HG03196 (cell line): Measurements from ENCODE around the gene STX1A.

Source experiments
- ATAC-seq: cut with Tn5 transposase; IDR thresholded peaks from one replicate; pipeline ENCODE4 v1.9.1; 2021; ENCODE audit not compliant: unreplicated experiment

STX1A gene

GRCh38 chr7:73718905-73719805 lies at the start of gene STX1A:
Gene STX1A, minus strand, starts transcription at chr7:73719669. Its CDS starts 38 bp downstream, at chr7:73719631.
- no peak for ATAC-seq

- no peak for ATAC-seq
Observed at GRCh38 chr7:73768641-73769480, 49.4 kb upstream of the STX1A start.

GRCh38 chr7:73766556-73767229 lies 47.2 kb upstream of the STX1A start:
- no peak for ATAC-seq

GRCh38 chr7:73762659-73762999 lies 43.2 kb upstream of the STX1A start:
- no peak for ATAC-seq

GRCh38 chr7:73761854-73762658 lies 42.6 kb upstream of the STX1A start:
- no peak for ATAC-seq

- ATAC-seq = no peak
Observed at GRCh38 chr7:73758581-73759138, 39.2 kb upstream of the STX1A start.

- ATAC-seq = no peak
Observed at GRCh38 chr7:73749931-73750776, 30.7 kb upstream of the STX1A start.

- no peak for ATAC-seq
Observed at GRCh38 chr7:73746378-73746777, 26.9 kb upstream of the STX1A start.

GRCh38 chr7:73742753-73743641 lies 23.5 kb upstream of the STX1A start:
- ATAC-seq = no peak

- no peak for ATAC-seq
Observed at GRCh38 chr7:73742338-73742752, 22.9 kb upstream of the STX1A start.

- no peak for ATAC-seq
Observed at GRCh38 chr7:73741600-73741999, 22.1 kb upstream of the STX1A start.

GRCh38 chr7:73740771-73741170 lies 21.3 kb upstream of the STX1A start:
- ATAC-seq = no peak

- ATAC-seq = no peak
Observed at GRCh38 chr7:73740212-73740611, 20.7 kb upstream of the STX1A start.

- no peak for ATAC-seq
Observed at GRCh38 chr7:73739387-73739767, 19.9 kb upstream of the STX1A start.

- ATAC-seq = peak; percentile 81
Observed at GRCh38 chr7:73738612-73739386, 19.3 kb upstream of the STX1A start, which contains the start of gene ABHD11. Gene ABHD11, minus strand, starts transcription at chr7:73738802. Its CDS starts 32 bp downstream, at chr7:73738770.

GRCh38 chr7:73738220-73738611 lies 18.7 kb upstream of the STX1A start:
- ATAC-seq = peak; percentile 9

- no peak for ATAC-seq
Observed at GRCh38 chr7:73737491-73738219, 18.2 kb upstream of the STX1A start.
